ENCODE data around the gene CRMP1.

DNA sequence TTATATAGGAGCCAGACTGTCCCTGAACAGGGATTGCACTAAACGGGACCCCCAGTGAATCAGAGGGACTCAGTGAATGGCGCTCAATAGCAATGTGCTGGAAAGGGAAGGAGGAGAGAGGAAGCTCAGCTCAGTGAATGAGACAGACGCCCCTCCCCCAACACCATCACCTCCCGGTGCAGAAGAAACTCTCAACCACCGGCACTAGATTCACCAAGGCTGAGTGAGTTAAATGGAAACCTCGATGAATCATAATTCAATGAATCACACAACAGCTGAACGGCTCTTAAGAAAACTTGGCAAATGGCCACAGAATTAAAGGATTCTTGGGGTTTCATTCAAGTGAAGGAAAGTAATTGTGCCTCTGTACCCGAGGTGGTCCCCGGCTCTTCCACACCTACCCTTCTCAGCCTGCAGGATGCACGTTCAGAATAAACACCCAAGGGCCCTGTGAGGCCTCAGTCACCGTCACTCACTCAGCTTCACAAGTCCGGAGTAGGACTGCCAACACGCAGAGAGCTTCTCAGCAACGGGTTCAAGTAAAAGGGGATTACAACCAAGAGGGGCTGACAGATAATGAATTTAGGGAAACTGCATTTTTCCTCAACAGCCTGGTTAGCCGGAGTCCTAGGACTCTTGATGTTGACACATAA lies 29.3 kb downstream of the CRMP1 start:
- TF ChIP-seq, protein P1, sequence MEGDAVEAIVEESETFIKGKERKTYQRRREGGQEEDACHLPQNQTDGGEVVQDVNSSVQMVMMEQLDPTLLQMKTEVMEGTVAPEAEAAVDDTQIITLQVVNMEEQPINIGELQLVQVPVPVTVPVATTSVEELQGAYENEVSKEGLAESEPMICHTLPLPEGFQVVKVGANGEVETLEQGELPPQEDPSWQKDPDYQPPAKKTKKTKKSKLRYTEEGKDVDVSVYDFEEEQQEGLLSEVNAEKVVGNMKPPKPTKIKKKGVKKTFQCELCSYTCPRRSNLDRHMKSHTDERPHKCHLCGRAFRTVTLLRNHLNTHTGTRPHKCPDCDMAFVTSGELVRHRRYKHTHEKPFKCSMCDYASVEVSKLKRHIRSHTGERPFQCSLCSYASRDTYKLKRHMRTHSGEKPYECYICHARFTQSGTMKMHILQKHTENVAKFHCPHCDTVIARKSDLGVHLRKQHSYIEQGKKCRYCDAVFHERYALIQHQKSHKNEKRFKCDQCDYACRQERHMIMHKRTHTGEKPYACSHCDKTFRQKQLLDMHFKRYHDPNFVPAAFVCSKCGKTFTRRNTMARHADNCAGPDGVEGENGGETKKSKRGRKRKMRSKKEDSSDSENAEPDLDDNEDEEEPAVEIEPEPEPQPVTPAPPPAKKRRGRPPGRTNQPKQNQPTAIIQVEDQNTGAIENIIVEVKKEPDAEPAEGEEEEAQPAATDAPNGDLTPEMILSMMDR (IDR thresholded peaks at IDR 0.05): no peak
- no peak for TF ChIP-seq POLR2A (IDR thresholded peaks at IDR 0.05)
